HepG2 (cell line): ENCODE data around the gene TNFRSF6B. TPM values are rescaled to one million over a fixed set of nuclear protein-coding genes. Genes with fewer than 3 reads are reported as not detected.
A peak's percentile ranks its signal among the peaks of the same experiment; 100 is the strongest.

ENCODE experiments used
- AGO2 ChIP-seq: fragments of 200-400 bp; formaldehyde crosslinking; optimal IDR thresholded peaks from 2 replicates; pipeline ENCODE3; 2017; ENCODE audit warnings: mild to moderate bottlenecking, low read depth, low read length, moderate library complexity
- CCDC6 ChIP-seq: sonication (generic); formaldehyde crosslinking; IDR thresholded peaks from 2 replicates; pipeline ENCODE4 v1.8.1; 2022; ENCODE audit warnings: mild to moderate bottlenecking, missing genetic modification reagents, moderate library complexity
- FOXP4 ChIP-seq: sonication (generic); formaldehyde crosslinking; IDR thresholded peaks from 2 replicates; pipeline ENCODE4 v1.4.0; 2020; ENCODE audit warnings: missing genetic modification reagents
- GATA4 ChIP-seq: sonication (generic); IDR thresholded peaks from 2 replicates; pipeline ENCODE4 v1.6.1; 2016; ENCODE audit warnings: antibody characterized with exemption, low read depth, borderline replicate concordance
- GATAD2A ChIP-seq: IDR thresholded peaks from 2 replicates; pipeline ENCODE4 v1.6.1; 2016
- GPN1 ChIP-seq: sonication (generic); formaldehyde crosslinking; IDR thresholded peaks from 2 replicates; pipeline ENCODE4 v1.5.1; 2020; ENCODE audit warnings: missing genetic modification reagents, borderline replicate concordance
- HHEX ChIP-seq: IDR thresholded peaks from 2 replicates; pipeline ENCODE4 v1.6.1; 2016; ENCODE audit warnings: control low read depth
- MYC ChIP-seq: sonication (generic); formaldehyde crosslinking; IDR thresholded peaks from 2 replicates; pipeline ENCODE4 v1.9.0; 2021; ENCODE audit warnings: missing genetic modification reagents, borderline replicate concordance
- NR1H2 ChIP-seq: sonication (generic); formaldehyde crosslinking; IDR thresholded peaks from 2 replicates; pipeline ENCODE4 v1.8.1; 2022; ENCODE audit warnings: low read depth, missing genetic modification reagents, borderline replicate concordance
- PHF21A ChIP-seq: sonication (generic); formaldehyde crosslinking; IDR thresholded peaks from 2 replicates; pipeline ENCODE4 v1.5.0; 2020; ENCODE audit warnings: mild to moderate bottlenecking, missing genetic modification reagents
- RELA ChIP-seq: sonication (generic); formaldehyde crosslinking; IDR thresholded peaks from 2 replicates; pipeline ENCODE4 v1.4.0; 2020; ENCODE audit warnings: missing genetic modification reagents
- RORA ChIP-seq: sonication (generic); formaldehyde crosslinking; IDR thresholded peaks from 2 replicates; pipeline ENCODE4 v1.5.0; 2020; ENCODE audit warnings: mild to moderate bottlenecking, missing genetic modification reagents, moderate library complexity
- U2AF1 ChIP-seq: fragments of 200-400 bp; formaldehyde crosslinking; optimal IDR thresholded peaks from 2 replicates; pipeline ENCODE3; 2017; ENCODE audit warnings: mild to moderate bottlenecking, low read depth, low read length
- ZFP37 ChIP-seq: sonication (generic); formaldehyde crosslinking; IDR thresholded peaks from 2 replicates; pipeline ENCODE4 v1.4.0; 2020; ENCODE audit warnings: missing genetic modification reagents, borderline replicate concordance
- ZNF33A ChIP-seq: sonication (generic); formaldehyde crosslinking; IDR thresholded peaks from 2 replicates; pipeline ENCODE4 v1.5.1; 2020; ENCODE audit warnings: missing genetic modification reagents, mild to moderate bottlenecking, moderate library complexity, borderline replicate concordance
- ZNF33B ChIP-seq: sonication (generic); formaldehyde crosslinking; IDR thresholded peaks from 2 replicates; pipeline ENCODE4 v1.5.1; 2020; ENCODE audit warnings: mild to moderate bottlenecking, missing genetic modification reagents
- ZNF484 ChIP-seq: sonication (generic); formaldehyde crosslinking; IDR thresholded peaks from 2 replicates; pipeline ENCODE4 v1.5.1; 2020; ENCODE audit warnings: mild to moderate bottlenecking, low read depth, missing genetic modification reagents, borderline replicate concordance
- ZNF547 ChIP-seq: sonication (generic); formaldehyde crosslinking; IDR thresholded peaks from 2 replicates; pipeline ENCODE4 v1.5.1; 2020; ENCODE audit warnings: mild to moderate bottlenecking, missing genetic modification reagents
- ZNF678 ChIP-seq: sonication (generic); formaldehyde crosslinking; IDR thresholded peaks from 2 replicates; pipeline ENCODE4 v1.4.0; 2020; ENCODE audit warnings: mild to moderate bottlenecking, missing genetic modification reagents
- polyA plus RNA-seq, 8 experiments: library from polyadenylated mRNA; depleted of rRNA in 3 of 8; stranded (reverse) in 7 of 8; unstranded in 1 of 8; fragments of >200 nt; fragmentation: Illumina TruSeq in 4 of 8; extraction: Trizol in 4 of 8; gene quantifications; 2 replicates each; pipeline versions ENCODE4 v1.2.1 to v1.2.3, GENCODE V29; 2011 to 2016; ENCODE audit warnings: low read depth in 4 of 8, missing spikeins in 1 of 8, mixed read lengths in 1 of 8; ENCODE audit not compliant: insufficient read depth in 1 of 8
- total RNA-seq, 5 experiments: library from RNA; depleted of rRNA; stranded (reverse); fragments of >200 nt; fragmentation: Illumina TruSeq; extraction: Trizol; gene quantifications; 2 replicates each; pipeline ENCODE4 v1.2.3, GENCODE V29; 2016; ENCODE audit warnings: low read depth in 1 of 5
- TF ChIP-seq, protein P1 (sequence below), 2 experiments: IDR thresholded peaks; 2 replicates each; pipeline ENCODE4 v1.6.1; 2011 to 2012; ENCODE audit warnings: low read length in 2 of 2, borderline replicate concordance in 1 of 2, low read depth in 1 of 2, mild to moderate bottlenecking in 1 of 2, moderate library complexity in 1 of 2
- TF ChIP-seq, protein P2 (sequence below): sonication (generic); formaldehyde crosslinking; IDR thresholded peaks from 2 replicates; pipeline ENCODE4 v1.5.0; 2020; ENCODE audit warnings: missing genetic modification reagents
- TF ChIP-seq, protein P3 (sequence below): sonication (generic); formaldehyde crosslinking; IDR thresholded peaks from 2 replicates; pipeline ENCODE4 v1.8.1; 2022; ENCODE audit warnings: mild to moderate bottlenecking, missing genetic modification reagents

Gene TNFRSF6B
- total and polyA plus RNA-seq, 2 of the 13 experiments (the other 11 are each of a cell fraction or from before 2014, with no cell fraction given) = 0.24 TPM; not detected in 1

- TF ChIP-seq, protein P1, sequence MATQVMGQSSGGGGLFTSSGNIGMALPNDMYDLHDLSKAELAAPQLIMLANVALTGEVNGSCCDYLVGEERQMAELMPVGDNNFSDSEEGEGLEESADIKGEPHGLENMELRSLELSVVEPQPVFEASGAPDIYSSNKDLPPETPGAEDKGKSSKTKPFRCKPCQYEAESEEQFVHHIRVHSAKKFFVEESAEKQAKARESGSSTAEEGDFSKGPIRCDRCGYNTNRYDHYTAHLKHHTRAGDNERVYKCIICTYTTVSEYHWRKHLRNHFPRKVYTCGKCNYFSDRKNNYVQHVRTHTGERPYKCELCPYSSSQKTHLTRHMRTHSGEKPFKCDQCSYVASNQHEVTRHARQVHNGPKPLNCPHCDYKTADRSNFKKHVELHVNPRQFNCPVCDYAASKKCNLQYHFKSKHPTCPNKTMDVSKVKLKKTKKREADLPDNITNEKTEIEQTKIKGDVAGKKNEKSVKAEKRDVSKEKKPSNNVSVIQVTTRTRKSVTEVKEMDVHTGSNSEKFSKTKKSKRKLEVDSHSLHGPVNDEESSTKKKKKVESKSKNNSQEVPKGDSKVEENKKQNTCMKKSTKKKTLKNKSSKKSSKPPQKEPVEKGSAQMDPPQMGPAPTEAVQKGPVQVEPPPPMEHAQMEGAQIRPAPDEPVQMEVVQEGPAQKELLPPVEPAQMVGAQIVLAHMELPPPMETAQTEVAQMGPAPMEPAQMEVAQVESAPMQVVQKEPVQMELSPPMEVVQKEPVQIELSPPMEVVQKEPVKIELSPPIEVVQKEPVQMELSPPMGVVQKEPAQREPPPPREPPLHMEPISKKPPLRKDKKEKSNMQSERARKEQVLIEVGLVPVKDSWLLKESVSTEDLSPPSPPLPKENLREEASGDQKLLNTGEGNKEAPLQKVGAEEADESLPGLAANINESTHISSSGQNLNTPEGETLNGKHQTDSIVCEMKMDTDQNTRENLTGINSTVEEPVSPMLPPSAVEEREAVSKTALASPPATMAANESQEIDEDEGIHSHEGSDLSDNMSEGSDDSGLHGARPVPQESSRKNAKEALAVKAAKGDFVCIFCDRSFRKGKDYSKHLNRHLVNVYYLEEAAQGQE (IDR thresholded peaks at IDR 0.05; ENCODE audit: borderline replicate concordance in 1 of 2, low read depth in 1 of 2, low read length in 2 of 2) = no peak
- TF ChIP-seq U2AF1 (peak; percentile 77), ZNF484 (CRISPR knock-in tag) (0 out of 2 replicates have a peak, but pooled peaks have one; percentile 46), FOXP4 (CRISPR knock-in tag) (no peak), ZFP37 (no peak), RORA (CRISPR knock-in tag) (no peak), ZNF547 (CRISPR knock-in tag) (peak; percentile 68; the same call in 1 of the 2 replicates), ZNF33A (no peak), MYC (CRISPR knock-in tag) (no peak), RELA (CRISPR knock-in tag) (no peak), GATAD2A (CRISPR knock-in tag) (no peak), HHEX (CRISPR knock-in tag) (no peak), ZNF33B (CRISPR knock-in tag) (0 out of 2 replicates have a peak, but pooled peaks have one; percentile 49), CCDC6 (CRISPR knock-in tag) (no peak), GPN1 (CRISPR knock-in tag) (peak; percentile 18; the same call in 1 of the 2 replicates), ZNF678 (peak; percentile 32; the same call in 1 of the 2 replicates), NR1H2 (CRISPR knock-in tag) (peak; percentile 58; the same call in 1 of the 2 replicates), PHF21A (CRISPR knock-in tag) (no peak), AGO2 (peak; percentile 99), GATA4 (no peak)
- TF ChIP-seq, protein P2, sequence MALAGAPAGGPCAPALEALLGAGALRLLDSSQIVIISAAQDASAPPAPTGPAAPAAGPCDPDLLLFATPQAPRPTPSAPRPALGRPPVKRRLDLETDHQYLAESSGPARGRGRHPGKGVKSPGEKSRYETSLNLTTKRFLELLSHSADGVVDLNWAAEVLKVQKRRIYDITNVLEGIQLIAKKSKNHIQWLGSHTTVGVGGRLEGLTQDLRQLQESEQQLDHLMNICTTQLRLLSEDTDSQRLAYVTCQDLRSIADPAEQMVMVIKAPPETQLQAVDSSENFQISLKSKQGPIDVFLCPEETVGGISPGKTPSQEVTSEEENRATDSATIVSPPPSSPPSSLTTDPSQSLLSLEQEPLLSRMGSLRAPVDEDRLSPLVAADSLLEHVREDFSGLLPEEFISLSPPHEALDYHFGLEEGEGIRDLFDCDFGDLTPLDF (CRISPR knock-in tag) = peak; percentile 30; the same call in 1 of the 2 replicates
- TF ChIP-seq, protein P3, sequence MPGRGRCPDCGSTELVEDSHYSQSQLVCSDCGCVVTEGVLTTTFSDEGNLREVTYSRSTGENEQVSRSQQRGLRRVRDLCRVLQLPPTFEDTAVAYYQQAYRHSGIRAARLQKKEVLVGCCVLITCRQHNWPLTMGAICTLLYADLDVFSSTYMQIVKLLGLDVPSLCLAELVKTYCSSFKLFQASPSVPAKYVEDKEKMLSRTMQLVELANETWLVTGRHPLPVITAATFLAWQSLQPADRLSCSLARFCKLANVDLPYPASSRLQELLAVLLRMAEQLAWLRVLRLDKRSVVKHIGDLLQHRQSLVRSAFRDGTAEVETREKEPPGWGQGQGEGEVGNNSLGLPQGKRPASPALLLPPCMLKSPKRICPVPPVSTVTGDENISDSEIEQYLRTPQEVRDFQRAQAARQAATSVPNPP = 0 out of 2 replicates have a peak, but pooled peaks have one; percentile 19
Observed at GRCh38 chr20:63736893-63737694, 40.6 kb downstream of the TNFRSF6B start (continued).
